DMS114 treated with DMSO at 0.1 percent for 48 hours (cell line): ENCODE data around the gene RAP1GDS1.
A peak's percentile ranks its signal among the peaks of the same experiment; 100 is the strongest.
"Not testable (repeated sequence)": the region's sequence is repeated elsewhere in the genome, so short reads cannot be mapped to it uniquely, and the experiment has no call there.

Experiments used
- DNase-seq: peaks from one replicate; lab custom pipeline; 2025; ENCODE audit not compliant: unreplicated experiment; lab: John Stamatoyannopoulos, UW

Gene RAP1GDS1

GRCh38 chr4:98423009-98423408 is 161.8 kb downstream of the RAP1GDS1 start:
- no peak for DNase-seq

GRCh38 chr4:98430708-98431403 is 169.7 kb downstream of the RAP1GDS1 start:
- DNase-seq = no peak

GRCh38 chr4:98433691-98434090 is 172.5 kb downstream of the RAP1GDS1 start:
- no peak for DNase-seq

GRCh38 chr4:98434816-98435215 is 173.6 kb downstream of the RAP1GDS1 start:
- DNase-seq = no peak

GRCh38 chr4:98444371-98444770 is 183.2 kb downstream of the RAP1GDS1 start:
- DNase-seq = no peak

GRCh38 chr4:98446499-98447375 is 185.6 kb downstream of the RAP1GDS1 start:
- DNase-seq = no peak

GRCh38 chr4:98447648-98448047 is 186.5 kb downstream of the RAP1GDS1 start:
- no peak for DNase-seq

- no peak for DNase-seq
These were observed 187.7 kb downstream of the RAP1GDS1 start for GRCh38 chr4:98448908-98449307.

GRCh38 chr4:98452091-98452490 is 190.9 kb downstream of the RAP1GDS1 start:
- DNase-seq = no peak

GRCh38 chr4:98457422-98457821 is 196.2 kb downstream of the RAP1GDS1 start:
- DNase-seq = not testable (repeated sequence)

GRCh38 chr4:98461121-98461865 is 200.1 kb downstream of the RAP1GDS1 start:
- not testable (repeated sequence) for DNase-seq

- DNase-seq = no peak
These were observed 201.3 kb downstream of the RAP1GDS1 start for GRCh38 chr4:98462487-98462886.

- DNase-seq = no peak
These were observed 205.8 kb downstream of the RAP1GDS1 start for GRCh38 chr4:98466868-98467599.

- DNase-seq = peak; percentile 39
These were observed 206.5 kb downstream of the RAP1GDS1 start for GRCh38 chr4:98467627-98468072.

- DNase-seq = no peak
These were observed 207.5 kb downstream of the RAP1GDS1 start for GRCh38 chr4:98468709-98469108.

GRCh38 chr4:98469771-98470170 is 208.6 kb downstream of the RAP1GDS1 start:
- no peak for DNase-seq

- no peak for DNase-seq
These were observed 209.2 kb downstream of the RAP1GDS1 start for GRCh38 chr4:98470366-98470765.

- no peak for DNase-seq
These were observed 209.6 kb downstream of the RAP1GDS1 start for GRCh38 chr4:98470831-98471230.

- DNase-seq = no peak
These were observed 211.9 kb downstream of the RAP1GDS1 start for GRCh38 chr4:98473046-98473445.

GRCh38 chr4:98474408-98474844 is 213.2 kb downstream of the RAP1GDS1 start:
- DNase-seq = no peak

GRCh38 chr4:98476891-98477290 is 215.7 kb downstream of the RAP1GDS1 start:
- DNase-seq = no peak
